Measurements from ENCODE around the gene FSTL4. TPM values are rescaled to one million over a fixed set of nuclear protein-coding genes. Genes with fewer than 3 reads are reported as not detected.

The FSTL4 gene
- total and polyA plus RNA-seq, 2 experiments from 2014 or later = 0.47 to 0.74 TPM

GRCh38 chr5:133195250-133195649 is 417.1 kb downstream of the FSTL4 start:
- H3K79me2 ChIP-seq = no peaks in the 10 kb centered on the region
- no peak overlapping the region for H3K27ac ChIP-seq
- no peak overlapping the region for H3K4me2 ChIP-seq
- 82% methylated on average over 5 of the region's 5 CpGs for WGBS (ENCODE audit: low lambda C conversion rate, missing lambda C conversion rate)
- no peak for DNase-seq (ENCODE audit: low spot score)
- no peaks in the 10 kb centered on the region for H4K20me1 ChIP-seq (ENCODE audit: insufficient read depth, poor library complexity, severe bottlenecking)
- no peaks in the 10 kb centered on the region for H3K36me3 ChIP-seq (replicated peaks; ENCODE audit: insufficient read depth, low read depth)
- no peaks in the 10 kb centered on the region for H3K4me1 ChIP-seq (ENCODE audit: insufficient read depth)
- no peaks in the 10 kb centered on the region for H3K9me2 ChIP-seq (replicated peaks; ENCODE audit: insufficient read depth)
- H2AFZ ChIP-seq = no peak overlapping the region
- TF ChIP-seq EZH2phosphoT487 (IDR thresholded peaks at IDR 0.05; ENCODE audit: low read depth, severe bottlenecking, unreplicated experiment) (no peak), EZH2 (IDR thresholded peaks at IDR 0.05; ENCODE audit: borderline replicate concordance) (no peak), CTCF (IDR thresholded peaks at IDR 0.05; ENCODE audit: poor library complexity) (no peak)
- H3K27me3 ChIP-seq = no peaks in the 10 kb centered on the region
- no peaks in the 10 kb centered on the region for H3K9me3 ChIP-seq (ENCODE audit: low read depth)
- no peak overlapping the region for H3K4me3 ChIP-seq

GRCh38 chr5:133193794-133194193 is 418.5 kb downstream of the FSTL4 start:
- Histone ChIP-seq H3K4me1 (ENCODE audit: insufficient read depth) (no peaks in the 10 kb centered on the region), H3K4me3 (no peak overlapping the region), H3K4me2 (no peak overlapping the region), H3K79me2 (no peaks in the 10 kb centered on the region), H3K27ac (no peak overlapping the region), H3K9me3 (ENCODE audit: low read depth) (no peaks in the 10 kb centered on the region), H2AFZ (no peak overlapping the region), H3K27me3 (no peaks in the 10 kb centered on the region), H3K9me2 (replicated peaks; ENCODE audit: insufficient read depth) (no peaks in the 10 kb centered on the region), H4K20me1 (ENCODE audit: insufficient read depth, poor library complexity, severe bottlenecking) (no peaks in the 10 kb centered on the region), H3K36me3 (replicated peaks; ENCODE audit: insufficient read depth, low read depth) (no peaks in the 10 kb centered on the region)
- no peak for TF ChIP-seq EZH2 (IDR thresholded peaks at IDR 0.05; ENCODE audit: borderline replicate concordance)
- no peak for TF ChIP-seq CTCF (IDR thresholded peaks at IDR 0.05; ENCODE audit: poor library complexity)
- TF ChIP-seq EZH2phosphoT487 (IDR thresholded peaks at IDR 0.05; ENCODE audit: low read depth, severe bottlenecking, unreplicated experiment) = no peak
- WGBS (ENCODE audit: low lambda C conversion rate, missing lambda C conversion rate) = 77% methylated on average over 8 of the region's 8 CpGs
- no peak for DNase-seq (ENCODE audit: low spot score)

GRCh38 chr5:133192716-133193115 is 419.6 kb downstream of the FSTL4 start:
- Histone ChIP-seq H3K36me3 (replicated peaks; ENCODE audit: insufficient read depth, low read depth) (no peaks in the 10 kb centered on the region), H4K20me1 (ENCODE audit: insufficient read depth, poor library complexity, severe bottlenecking) (no peaks in the 10 kb centered on the region), H3K27ac (no peak overlapping the region), H3K4me2 (no peak overlapping the region), H3K79me2 (no peaks in the 10 kb centered on the region), H2AFZ (no peak overlapping the region), H3K27me3 (no peaks in the 10 kb centered on the region), H3K4me1 (ENCODE audit: insufficient read depth) (no peaks in the 10 kb centered on the region), H3K4me3 (no peak overlapping the region), H3K9me3 (ENCODE audit: low read depth) (no peaks in the 10 kb centered on the region), H3K9me2 (replicated peaks; ENCODE audit: insufficient read depth) (no peaks in the 10 kb centered on the region)
- DNase-seq (ENCODE audit: low spot score) = no peak
- WGBS (ENCODE audit: low lambda C conversion rate, missing lambda C conversion rate) = 85% methylated on average over 8 of the region's 8 CpGs
- TF ChIP-seq CTCF (IDR thresholded peaks at IDR 0.05; ENCODE audit: poor library complexity) = no peak
- TF ChIP-seq EZH2phosphoT487 (IDR thresholded peaks at IDR 0.05; ENCODE audit: low read depth, severe bottlenecking, unreplicated experiment) = no peak
- no peak for TF ChIP-seq EZH2 (IDR thresholded peaks at IDR 0.05; ENCODE audit: borderline replicate concordance)

- H2AFZ ChIP-seq = no peak overlapping the region
- no peak for DNase-seq (ENCODE audit: low spot score)
These were observed 422.5 kb downstream of the FSTL4 start for GRCh38 chr5:133189881-133190280.

More at GRCh38 chr5:133189881-133190280, 422.5 kb downstream of the FSTL4 start:
- Histone ChIP-seq H3K9me2 (replicated peaks; ENCODE audit: insufficient read depth) (no peaks in the 10 kb centered on the region), H3K36me3 (replicated peaks; ENCODE audit: insufficient read depth, low read depth) (no peaks in the 10 kb centered on the region), H3K4me3 (no peak overlapping the region), H3K27me3 (no peaks in the 10 kb centered on the region), H3K4me1 (ENCODE audit: insufficient read depth) (no peaks in the 10 kb centered on the region), H3K9me3 (ENCODE audit: low read depth) (no peaks in the 10 kb centered on the region), H3K4me2 (no peak overlapping the region), H3K27ac (no peak overlapping the region), H4K20me1 (ENCODE audit: insufficient read depth, poor library complexity, severe bottlenecking) (no peaks in the 10 kb centered on the region), H3K79me2 (no peaks in the 10 kb centered on the region)
- TF ChIP-seq CTCF (IDR thresholded peaks at IDR 0.05; ENCODE audit: poor library complexity) (no peak), EZH2 (IDR thresholded peaks at IDR 0.05; ENCODE audit: borderline replicate concordance) (no peak), EZH2phosphoT487 (IDR thresholded peaks at IDR 0.05; ENCODE audit: low read depth, severe bottlenecking, unreplicated experiment) (no peak)
- WGBS (ENCODE audit: low lambda C conversion rate, missing lambda C conversion rate) = 75% methylated on average over 4 of the region's 4 CpGs
